Gastrocnemius medialis (tissue), 4 donors: ENCODE data around the gene KCMF1. TPM values are rescaled to one million over a fixed set of nuclear protein-coding genes. Genes with fewer than 3 reads are reported as not detected.

Experiments
- ATAC-seq, 2 donors: fragments of 150-250 bp; one replicate each; pipeline ENCODE4 v1.9.1; 2016
- DNase-seq, 2 donors: peaks; one replicate each; pipeline ENCODE4 v3.0.0-alpha.2; 2019
- H3K27ac ChIP-seq, 4 donors: fragments of 200-600 bp; sonication (generic); 1 replicate in 1 of 4; 2 replicates in 3 of 4; pipeline ENCODE4 v1.5.1; 2016 to 2018; ENCODE audit warnings: mild to moderate bottlenecking in 2 of 4, moderate library complexity in 1 of 4
- H3K27me3 ChIP-seq, 3 donors: fragments of 200-600 bp; sonication (generic) in 2 of 3; 1 replicate in 1 of 3; 2 replicates in 2 of 3; pipeline versions ENCODE4 v1.5.1 to v1.6.0; 2016 to 2019; ENCODE audit warnings: mild to moderate bottlenecking in 1 of 3, moderate library complexity in 1 of 3
- H3K36me3 ChIP-seq, 2 donors: fragments of 200-600 bp; sonication (generic) in 1 of 2; one replicate each; pipeline ENCODE4 v1.5.1; 2017 to 2018
- H3K4me1 ChIP-seq, 2 donors: fragments of 200-600 bp; sonication (generic) in 1 of 2; one replicate each; pipeline ENCODE4 v1.5.1; 2016 to 2017; ENCODE audit warnings: mild to moderate bottlenecking in 2 of 2
- H3K4me3 ChIP-seq, 4 donors: fragments of 200-600 bp; sonication (generic) in 3 of 4; 1 replicate in 1 of 4; 2 replicates in 3 of 4; pipeline ENCODE4 v1.5.1; 2016 to 2019; ENCODE audit warnings: mild to moderate bottlenecking in 2 of 4
- H3K9me3 ChIP-seq, 3 donors: fragments of 200-600 bp; sonication (generic) in 2 of 3; 1 replicate in 1 of 3; 2 replicates in 2 of 3; pipeline ENCODE4 v1.5.1; 2016 to 2019
- POLR2A ChIP-seq, 2 donors: fragments of 450-650 bp; IDR thresholded peaks; one replicate each; pipeline ENCODE4 v1.6.1; 2017; ENCODE audit warnings: antibody characterized with exemption in 2 of 2, mild to moderate bottlenecking in 2 of 2, moderate library complexity in 2 of 2
- in situ Hi-C, 4 donors: fragments of 200-750 bp; cut with MboI; loops; one replicate each; pipeline versions ENCODE4 v1.15.0 to v1.8.0; 2017; ENCODE audit warnings: low sequenced_read_pairs in 4 of 4
- intact Hi-C: fragments of 100-400 bp; cut with DNase I; formaldehyde crosslinking; loops from one replicate; pipeline ENCODE4 v1.15.1; 2023; ENCODE audit warnings: low total_unique reads
- total RNA-seq, 4 donors: library from RNA; depleted of rRNA; stranded (reverse); fragments of >200 nt; gene quantifications; one replicate each; pipeline versions ENCODE4 v1.1.0 to v1.2.3, GENCODE V29; 2016
- TF ChIP-seq, protein P1 (sequence below), 5 experiments: fragments of 450-650 bp in 3 of 5; fragments of 200-600 bp in 2 of 5; sonication (generic) in 2 of 5; IDR thresholded peaks in 4 of 5; conservative IDR thresholded peaks in 1 of 5; 1 replicate in 4 of 5; 2 replicates in 1 of 5; pipeline ENCODE4 v1.5.1; 2016 to 2019; ENCODE audit warnings: antibody characterized with exemption in 5 of 5, mild to moderate bottlenecking in 3 of 5, moderate library complexity in 3 of 5

The KCMF1 gene
- total RNA-seq, 4 donors from 2014 or later = 158 to 178 (median 165) TPM

DNA sequence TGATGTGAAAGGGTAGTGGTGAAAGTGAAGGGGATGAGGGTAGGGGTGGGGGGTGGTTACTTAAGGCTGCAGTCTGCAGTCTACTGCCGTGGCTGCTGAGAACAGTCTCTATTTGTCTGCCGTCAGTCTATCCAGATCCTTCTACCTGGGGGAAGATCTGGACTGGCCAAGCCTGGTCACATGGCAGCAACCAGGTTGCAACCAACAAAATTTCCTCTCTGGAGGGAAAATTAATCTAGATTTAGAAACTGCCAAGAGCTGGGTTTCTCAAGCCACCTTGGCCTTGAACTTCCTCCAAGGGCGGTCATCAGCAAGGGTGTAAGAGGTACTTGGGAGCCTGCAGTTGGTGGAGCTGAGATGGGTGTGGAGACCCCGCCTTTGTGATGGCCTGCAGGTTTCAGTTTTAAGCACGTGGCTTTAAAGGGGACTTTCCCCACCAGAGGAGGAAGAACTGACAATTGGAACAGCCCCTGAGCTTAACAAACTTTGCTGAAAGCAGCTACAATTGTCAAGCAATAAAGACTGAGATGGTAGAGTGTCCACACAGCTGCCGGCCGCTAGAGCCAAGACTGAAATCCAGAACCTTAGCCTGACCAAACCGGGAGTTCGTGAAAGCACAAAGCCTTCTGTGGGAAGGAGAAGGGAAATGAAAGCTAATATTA is 31.4 kb upstream of the KCMF1 start:
- Histone ChIP-seq H3K4me3 (no peak overlapping the region), H3K27ac (no peak overlapping the region), H3K36me3 (no peaks in the 10 kb centered on the region), H3K4me1 (no peaks in the 10 kb centered on the region), H3K9me3 (no peaks in the 10 kb centered on the region), H3K27me3 (no peaks in the 10 kb centered on the region)
- no peak for ATAC-seq
- intact Hi-C loops (no loop called here), in situ Hi-C loops (no loop called here)
- DNase-seq = no peak
- TF ChIP-seq, protein P1, sequence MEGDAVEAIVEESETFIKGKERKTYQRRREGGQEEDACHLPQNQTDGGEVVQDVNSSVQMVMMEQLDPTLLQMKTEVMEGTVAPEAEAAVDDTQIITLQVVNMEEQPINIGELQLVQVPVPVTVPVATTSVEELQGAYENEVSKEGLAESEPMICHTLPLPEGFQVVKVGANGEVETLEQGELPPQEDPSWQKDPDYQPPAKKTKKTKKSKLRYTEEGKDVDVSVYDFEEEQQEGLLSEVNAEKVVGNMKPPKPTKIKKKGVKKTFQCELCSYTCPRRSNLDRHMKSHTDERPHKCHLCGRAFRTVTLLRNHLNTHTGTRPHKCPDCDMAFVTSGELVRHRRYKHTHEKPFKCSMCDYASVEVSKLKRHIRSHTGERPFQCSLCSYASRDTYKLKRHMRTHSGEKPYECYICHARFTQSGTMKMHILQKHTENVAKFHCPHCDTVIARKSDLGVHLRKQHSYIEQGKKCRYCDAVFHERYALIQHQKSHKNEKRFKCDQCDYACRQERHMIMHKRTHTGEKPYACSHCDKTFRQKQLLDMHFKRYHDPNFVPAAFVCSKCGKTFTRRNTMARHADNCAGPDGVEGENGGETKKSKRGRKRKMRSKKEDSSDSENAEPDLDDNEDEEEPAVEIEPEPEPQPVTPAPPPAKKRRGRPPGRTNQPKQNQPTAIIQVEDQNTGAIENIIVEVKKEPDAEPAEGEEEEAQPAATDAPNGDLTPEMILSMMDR (IDR thresholded peaks at IDR 0.05 in 4 of 5, conservative IDR thresholded peaks at IDR 0.05 in 1 of 5) = no peak
- TF ChIP-seq POLR2A (IDR thresholded peaks at IDR 0.05) = no peak

DNA sequence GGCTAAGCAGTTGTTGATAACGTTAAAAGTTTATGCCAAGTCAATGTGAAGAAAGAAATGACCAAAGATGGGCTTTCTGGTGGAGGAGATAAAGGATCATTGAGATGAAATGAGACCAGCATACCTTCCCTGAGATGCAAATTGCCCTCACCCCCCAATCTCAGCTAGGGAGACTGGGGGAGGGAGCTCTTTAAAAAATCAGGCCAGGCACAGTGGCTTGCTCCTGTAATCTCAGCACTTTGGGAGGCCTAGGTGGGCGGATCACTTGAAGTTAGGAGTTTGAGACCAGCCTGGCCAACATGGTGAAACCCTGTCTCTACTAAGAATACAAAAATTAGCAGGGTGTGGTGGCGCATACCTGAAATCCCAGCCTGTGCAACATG is 30.9 kb upstream of the KCMF1 start:
- no peaks in the 10 kb centered on the region for H3K9me3 ChIP-seq
- in situ Hi-C loops = no loop called here
- intact Hi-C loops = no loop called here
- H3K27ac ChIP-seq = no peak overlapping the region
- no peaks in the 10 kb centered on the region for H3K27me3 ChIP-seq
- no peak overlapping the region for H3K4me3 ChIP-seq
- no peaks in the 10 kb centered on the region for H3K4me1 ChIP-seq
- TF ChIP-seq POLR2A (IDR thresholded peaks at IDR 0.05) = no peak
- TF ChIP-seq, protein P1 (IDR thresholded peaks at IDR 0.05 in 4 of 5, conservative IDR thresholded peaks at IDR 0.05 in 1 of 5) = no peak
- no peak for ATAC-seq
- H3K36me3 ChIP-seq = no peaks in the 10 kb centered on the region
- DNase-seq = no peak

DNA sequence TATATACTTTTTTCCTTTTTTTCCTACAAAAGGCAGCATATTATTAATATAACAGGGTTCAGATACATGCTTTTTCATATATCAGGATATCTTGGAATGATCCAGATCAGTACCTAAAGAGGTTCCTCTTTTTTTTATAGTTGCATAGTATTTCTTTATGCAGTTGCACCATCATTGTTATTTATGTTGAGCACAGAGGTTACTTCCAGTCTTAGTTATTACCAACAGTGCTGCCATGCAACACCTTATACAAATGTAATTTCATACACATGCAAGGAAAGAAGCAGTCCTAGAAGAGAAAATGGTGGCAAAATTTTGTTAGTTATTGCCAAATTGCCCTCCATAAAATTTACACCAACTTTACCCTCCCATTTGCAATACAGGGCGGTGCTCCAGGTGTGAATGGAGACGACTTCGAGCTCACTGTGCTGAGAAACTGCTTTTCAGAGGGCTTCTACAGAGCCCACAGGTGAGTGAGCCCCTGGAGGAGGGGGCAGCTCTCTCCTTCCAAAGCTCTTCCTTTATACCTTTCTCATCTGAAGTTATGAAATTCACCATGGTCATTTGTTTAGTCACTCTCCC is 30.0 kb upstream of the KCMF1 start:
- H3K27ac ChIP-seq = no peak overlapping the region
- H3K4me1 ChIP-seq = no peaks in the 10 kb centered on the region
- intact Hi-C loops = no loop called here
- H3K27me3 ChIP-seq = no peaks in the 10 kb centered on the region
- no peaks in the 10 kb centered on the region for H3K9me3 ChIP-seq
- in situ Hi-C loops = no loop called here
- DNase-seq (no peak), ATAC-seq (no peak)
- no peak overlapping the region for H3K4me3 ChIP-seq
- TF ChIP-seq, protein P1 (IDR thresholded peaks at IDR 0.05 in 4 of 5, conservative IDR thresholded peaks at IDR 0.05 in 1 of 5) = no peak
- TF ChIP-seq POLR2A (IDR thresholded peaks at IDR 0.05) = no peak
- no peaks in the 10 kb centered on the region for H3K36me3 ChIP-seq

DNA sequence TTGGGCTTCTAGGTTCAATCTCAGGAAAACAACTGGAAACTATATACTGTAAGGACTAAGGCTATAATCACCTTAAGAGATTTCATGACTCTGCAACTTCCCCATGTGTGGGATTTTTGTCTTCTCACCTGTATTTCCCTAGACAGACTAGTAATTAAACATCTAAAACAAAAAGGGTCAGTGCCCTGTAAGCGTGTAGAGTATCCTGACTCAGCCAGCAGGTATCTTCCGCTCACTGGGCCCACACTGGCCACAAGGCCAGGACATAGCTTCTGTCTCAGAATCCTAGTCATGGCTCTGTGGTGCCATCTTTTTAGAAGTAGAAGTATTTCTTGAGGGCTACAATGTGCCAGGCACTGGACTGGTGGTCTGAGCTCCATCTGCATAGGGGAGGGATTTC is 28.8 kb upstream of the KCMF1 start:
- intact Hi-C loops = no loop called here
- H3K4me3 ChIP-seq = no peak overlapping the region
- no peaks in the 10 kb centered on the region for H3K4me1 ChIP-seq
- ATAC-seq = no peak
- TF ChIP-seq, protein P1 (IDR thresholded peaks at IDR 0.05 in 4 of 5, conservative IDR thresholded peaks at IDR 0.05 in 1 of 5) = no peak
- no peak for TF ChIP-seq POLR2A (IDR thresholded peaks at IDR 0.05)
- H3K36me3 ChIP-seq = no peaks in the 10 kb centered on the region
- in situ Hi-C loops = no loop called here
- H3K9me3 ChIP-seq = no peaks in the 10 kb centered on the region
- H3K27ac ChIP-seq = no peak overlapping the region
- no peak for DNase-seq
- no peaks in the 10 kb centered on the region for H3K27me3 ChIP-seq
